HG02970 (cell line): ENCODE data around the gene AP3M1.

Experiments used
- ATAC-seq: cut with Tn5 transposase; IDR thresholded peaks from one replicate; pipeline ENCODE4 v1.9.1; 2021; ENCODE audit warnings: mild to moderate bottlenecking, moderate library complexity, moderate number of reproducible peaks; ENCODE audit not compliant: unreplicated experiment, low FRiP score

The AP3M1 gene

GRCh38 chr10:74081192-74081803 is 69.3 kb downstream of the AP3M1 start:
- no peak for ATAC-seq

- ATAC-seq, result no peak
Measured at GRCh38 chr10:74079936-74080590, 70.6 kb downstream of the AP3M1 start.

GRCh38 chr10:74079028-74079935 is 71.3 kb downstream of the AP3M1 start:
- no peak for ATAC-seq

GRCh38 chr10:74078037-74078436 is 72.6 kb downstream of the AP3M1 start:
- no peak for ATAC-seq

GRCh38 chr10:74077416-74077815 is 73.2 kb downstream of the AP3M1 start:
- no peak for ATAC-seq

GRCh38 chr10:74076961-74077360 is 73.7 kb downstream of the AP3M1 start:
- ATAC-seq, result no peak

GRCh38 chr10:74075906-74076305 is 74.7 kb downstream of the AP3M1 start:
- no peak for ATAC-seq

GRCh38 chr10:74072503-74072902 is 78.1 kb downstream of the AP3M1 start:
- no peak for ATAC-seq

GRCh38 chr10:74071157-74071556 is 79.5 kb downstream of the AP3M1 start:
- no peak for ATAC-seq
